HEK293 (cell line): ENCODE results near the gene ZNF276.
A peak's percentile ranks its signal among the peaks of the same experiment; 100 is the strongest.

Experiments
- OSR2 ChIP-seq: fragments of 450-650 bp; formaldehyde crosslinking; IDR thresholded peaks from 2 replicates; pipeline ENCODE4 v1.5.1; 2016; ENCODE audit warnings: missing biosample characterization, missing genetic modification characterization
- ZBTB20 ChIP-seq: fragments of 450-650 bp; formaldehyde crosslinking; IDR thresholded peaks from 2 replicates; pipeline ENCODE4 v1.5.1; 2016; ENCODE audit warnings: missing biosample characterization, missing genetic modification characterization
- ZBTB21 ChIP-seq: fragments of 450-650 bp; formaldehyde crosslinking; IDR thresholded peaks from 2 replicates; pipeline ENCODE4 v1.5.1; 2017; ENCODE audit warnings: missing biosample characterization, missing genetic modification characterization
- ZBTB48 ChIP-seq: fragments of 450-650 bp; formaldehyde crosslinking; IDR thresholded peaks from 2 replicates; pipeline ENCODE4 v1.5.1; 2016; ENCODE audit warnings: missing biosample characterization, missing genetic modification characterization
- ZNF132 ChIP-seq: fragments of 450-650 bp; formaldehyde crosslinking; IDR thresholded peaks from 2 replicates; pipeline ENCODE4 v1.5.1; 2017; ENCODE audit warnings: missing biosample characterization, missing genetic modification characterization, borderline replicate concordance
- ZNF48 ChIP-seq: fragments of 450-650 bp; formaldehyde crosslinking; IDR thresholded peaks from 2 replicates; pipeline ENCODE4 v1.5.1; 2016; ENCODE audit warnings: missing biosample characterization, missing genetic modification characterization
- ZNF555 ChIP-seq: fragments of 450-650 bp; formaldehyde crosslinking; conservative IDR thresholded peaks from 2 replicates; pipeline ENCODE4 v1.5.1; 2017; ENCODE audit warnings: missing biosample characterization, mild to moderate bottlenecking, missing genetic modification characterization, inconsistent platforms
- ZNF623 ChIP-seq: fragments of 450-650 bp; formaldehyde crosslinking; IDR thresholded peaks from 2 replicates; pipeline ENCODE4 v1.5.1; 2016; ENCODE audit warnings: missing biosample characterization, missing genetic modification characterization
- ZNF677 ChIP-seq: fragments of 450-650 bp; IDR thresholded peaks from 2 replicates; pipeline ENCODE4 v1.5.0; 2018; ENCODE audit warnings: missing biosample characterization, mild to moderate bottlenecking, missing genetic modification characterization, moderate library complexity
- ZSCAN30 ChIP-seq: fragments of 450-650 bp; IDR thresholded peaks from 2 replicates; pipeline ENCODE4 v1.5.1; 2018; ENCODE audit warnings: missing biosample characterization, mild to moderate bottlenecking, missing genetic modification characterization, moderate library complexity
- TF ChIP-seq, protein P1 (sequence below): fragments of 450-650 bp; formaldehyde crosslinking; IDR thresholded peaks from 2 replicates; pipeline ENCODE4 v1.5.1; 2016; ENCODE audit warnings: missing biosample characterization, missing genetic modification characterization
- TF ChIP-seq, protein P2 (sequence below): fragments of 450-650 bp; formaldehyde crosslinking; IDR thresholded peaks from 2 replicates; pipeline ENCODE4 v1.5.1; 2016; ENCODE audit warnings: missing biosample characterization, missing genetic modification characterization, borderline replicate concordance
- TF ChIP-seq, protein P3 (sequence below): fragments of 450-650 bp; formaldehyde crosslinking; IDR thresholded peaks from 2 replicates; pipeline ENCODE4 v1.5.1; 2016; ENCODE audit warnings: missing biosample characterization, missing genetic modification characterization
- TF ChIP-seq, protein P4 (sequence below): fragments of 450-650 bp; formaldehyde crosslinking; IDR thresholded peaks from 2 replicates; pipeline ENCODE4 v1.5.1; 2016; ENCODE audit warnings: missing biosample characterization, missing genetic modification characterization
- TF ChIP-seq, protein P5 (sequence below): fragments of 450-650 bp; formaldehyde crosslinking; IDR thresholded peaks from 2 replicates; pipeline ENCODE4 v1.5.1; 2016; ENCODE audit warnings: missing biosample characterization, missing genetic modification characterization
- TF ChIP-seq, protein P6 (sequence below): fragments of 450-650 bp; formaldehyde crosslinking; IDR thresholded peaks from 2 replicates; pipeline ENCODE4 v1.5.1; 2016; ENCODE audit warnings: missing biosample characterization, missing genetic modification characterization
- TF ChIP-seq, protein P7 (sequence below): fragments of 450-650 bp; formaldehyde crosslinking; IDR thresholded peaks from 2 replicates; pipeline ENCODE4 v1.5.1; 2016; ENCODE audit warnings: missing biosample characterization, missing genetic modification characterization, borderline replicate concordance

Gene ZNF276

DNA sequence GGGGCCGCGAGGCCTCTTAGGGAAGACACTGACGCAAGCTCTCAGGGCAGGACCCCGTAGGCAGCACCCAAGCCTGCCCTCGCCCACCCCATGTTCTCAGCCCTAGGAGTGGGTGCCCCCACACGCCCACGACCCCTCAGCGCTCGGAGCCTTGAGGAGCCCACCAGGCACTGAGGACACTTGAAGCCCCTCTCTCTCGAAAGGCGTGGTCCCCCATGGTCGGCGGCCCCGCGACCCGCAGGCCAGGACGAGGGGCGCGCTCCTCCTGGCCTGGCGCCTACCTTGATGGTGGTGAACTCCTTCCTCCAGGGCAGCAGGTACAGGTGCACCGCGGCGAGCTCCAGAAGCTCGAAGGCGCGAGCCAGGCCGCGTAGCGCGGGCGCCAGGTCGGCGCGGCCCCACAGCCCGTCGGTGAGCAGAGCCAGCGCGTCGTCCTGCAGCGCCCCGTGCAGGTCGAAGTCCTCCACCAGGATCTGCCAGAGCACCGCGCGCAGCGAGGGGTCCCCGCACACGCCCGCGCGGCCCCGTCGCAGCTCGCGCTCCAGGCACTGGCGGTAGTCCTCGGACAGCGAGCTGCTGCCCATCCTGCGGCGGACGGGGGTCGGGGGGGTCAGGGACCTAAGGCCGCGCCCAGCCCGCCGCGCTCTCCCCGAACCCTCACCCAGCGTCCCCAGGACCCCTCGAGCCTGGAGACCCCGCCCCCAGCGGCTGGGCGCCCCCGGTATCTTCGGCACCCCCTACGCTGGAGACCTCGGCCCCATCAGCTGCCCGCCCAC, 20.5 kb upstream of the ZNF276 start (continued):
- TF ChIP-seq, protein P1, sequence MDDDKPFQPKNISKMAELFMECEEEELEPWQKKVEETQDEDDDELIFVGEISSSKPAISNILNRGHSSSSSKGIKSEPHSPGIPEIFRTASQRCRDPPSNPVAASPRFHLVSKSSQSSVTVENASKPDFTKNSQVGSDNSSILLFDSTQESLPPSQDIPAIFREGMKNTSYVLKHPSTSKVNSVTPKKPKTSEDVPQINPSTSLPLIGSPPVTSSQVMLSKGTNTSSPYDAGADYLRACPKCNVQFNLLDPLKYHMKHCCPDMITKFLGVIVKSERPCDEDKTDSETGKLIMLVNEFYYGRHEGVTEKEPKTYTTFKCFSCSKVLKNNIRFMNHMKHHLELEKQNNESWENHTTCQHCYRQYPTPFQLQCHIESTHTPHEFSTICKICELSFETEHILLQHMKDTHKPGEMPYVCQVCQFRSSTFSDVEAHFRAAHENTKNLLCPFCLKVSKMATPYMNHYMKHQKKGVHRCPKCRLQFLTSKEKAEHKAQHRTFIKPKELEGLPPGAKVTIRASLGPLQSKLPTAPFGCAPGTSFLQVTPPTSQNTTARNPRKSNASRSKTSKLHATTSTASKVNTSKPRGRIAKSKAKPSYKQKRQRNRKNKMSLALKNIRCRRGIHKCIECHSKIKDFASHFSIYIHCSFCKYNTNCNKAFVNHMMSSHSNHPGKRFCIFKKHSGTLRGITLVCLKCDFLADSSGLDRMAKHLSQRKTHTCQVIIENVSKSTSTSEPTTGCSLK (tag by site-specific recombination) = 0 out of 2 replicates have a peak, but pooled peaks have one; percentile 43
- TF ChIP-seq ZBTB48 (tag by site-specific recombination) = peak; percentile 16; the same call in 1 of the 2 replicates
- TF ChIP-seq, protein P2, sequence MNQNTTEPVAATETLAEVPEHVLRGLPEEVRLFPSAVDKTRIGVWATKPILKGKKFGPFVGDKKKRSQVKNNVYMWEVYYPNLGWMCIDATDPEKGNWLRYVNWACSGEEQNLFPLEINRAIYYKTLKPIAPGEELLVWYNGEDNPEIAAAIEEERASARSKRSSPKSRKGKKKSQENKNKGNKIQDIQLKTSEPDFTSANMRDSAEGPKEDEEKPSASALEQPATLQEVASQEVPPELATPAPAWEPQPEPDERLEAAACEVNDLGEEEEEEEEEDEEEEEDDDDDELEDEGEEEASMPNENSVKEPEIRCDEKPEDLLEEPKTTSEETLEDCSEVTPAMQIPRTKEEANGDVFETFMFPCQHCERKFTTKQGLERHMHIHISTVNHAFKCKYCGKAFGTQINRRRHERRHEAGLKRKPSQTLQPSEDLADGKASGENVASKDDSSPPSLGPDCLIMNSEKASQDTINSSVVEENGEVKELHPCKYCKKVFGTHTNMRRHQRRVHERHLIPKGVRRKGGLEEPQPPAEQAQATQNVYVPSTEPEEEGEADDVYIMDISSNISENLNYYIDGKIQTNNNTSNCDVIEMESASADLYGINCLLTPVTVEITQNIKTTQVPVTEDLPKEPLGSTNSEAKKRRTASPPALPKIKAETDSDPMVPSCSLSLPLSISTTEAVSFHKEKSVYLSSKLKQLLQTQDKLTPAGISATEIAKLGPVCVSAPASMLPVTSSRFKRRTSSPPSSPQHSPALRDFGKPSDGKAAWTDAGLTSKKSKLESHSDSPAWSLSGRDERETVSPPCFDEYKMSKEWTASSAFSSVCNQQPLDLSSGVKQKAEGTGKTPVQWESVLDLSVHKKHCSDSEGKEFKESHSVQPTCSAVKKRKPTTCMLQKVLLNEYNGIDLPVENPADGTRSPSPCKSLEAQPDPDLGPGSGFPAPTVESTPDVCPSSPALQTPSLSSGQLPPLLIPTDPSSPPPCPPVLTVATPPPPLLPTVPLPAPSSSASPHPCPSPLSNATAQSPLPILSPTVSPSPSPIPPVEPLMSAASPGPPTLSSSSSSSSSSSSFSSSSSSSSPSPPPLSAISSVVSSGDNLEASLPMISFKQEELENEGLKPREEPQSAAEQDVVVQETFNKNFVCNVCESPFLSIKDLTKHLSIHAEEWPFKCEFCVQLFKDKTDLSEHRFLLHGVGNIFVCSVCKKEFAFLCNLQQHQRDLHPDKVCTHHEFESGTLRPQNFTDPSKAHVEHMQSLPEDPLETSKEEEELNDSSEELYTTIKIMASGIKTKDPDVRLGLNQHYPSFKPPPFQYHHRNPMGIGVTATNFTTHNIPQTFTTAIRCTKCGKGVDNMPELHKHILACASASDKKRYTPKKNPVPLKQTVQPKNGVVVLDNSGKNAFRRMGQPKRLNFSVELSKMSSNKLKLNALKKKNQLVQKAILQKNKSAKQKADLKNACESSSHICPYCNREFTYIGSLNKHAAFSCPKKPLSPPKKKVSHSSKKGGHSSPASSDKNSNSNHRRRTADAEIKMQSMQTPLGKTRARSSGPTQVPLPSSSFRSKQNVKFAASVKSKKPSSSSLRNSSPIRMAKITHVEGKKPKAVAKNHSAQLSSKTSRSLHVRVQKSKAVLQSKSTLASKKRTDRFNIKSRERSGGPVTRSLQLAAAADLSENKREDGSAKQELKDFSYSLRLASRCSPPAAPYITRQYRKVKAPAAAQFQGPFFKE = no peak
- TF ChIP-seq ZNF48 (tag by site-specific recombination) = no peak
- no peak for TF ChIP-seq ZNF132 (tag by site-specific recombination)
- TF ChIP-seq, protein P3, sequence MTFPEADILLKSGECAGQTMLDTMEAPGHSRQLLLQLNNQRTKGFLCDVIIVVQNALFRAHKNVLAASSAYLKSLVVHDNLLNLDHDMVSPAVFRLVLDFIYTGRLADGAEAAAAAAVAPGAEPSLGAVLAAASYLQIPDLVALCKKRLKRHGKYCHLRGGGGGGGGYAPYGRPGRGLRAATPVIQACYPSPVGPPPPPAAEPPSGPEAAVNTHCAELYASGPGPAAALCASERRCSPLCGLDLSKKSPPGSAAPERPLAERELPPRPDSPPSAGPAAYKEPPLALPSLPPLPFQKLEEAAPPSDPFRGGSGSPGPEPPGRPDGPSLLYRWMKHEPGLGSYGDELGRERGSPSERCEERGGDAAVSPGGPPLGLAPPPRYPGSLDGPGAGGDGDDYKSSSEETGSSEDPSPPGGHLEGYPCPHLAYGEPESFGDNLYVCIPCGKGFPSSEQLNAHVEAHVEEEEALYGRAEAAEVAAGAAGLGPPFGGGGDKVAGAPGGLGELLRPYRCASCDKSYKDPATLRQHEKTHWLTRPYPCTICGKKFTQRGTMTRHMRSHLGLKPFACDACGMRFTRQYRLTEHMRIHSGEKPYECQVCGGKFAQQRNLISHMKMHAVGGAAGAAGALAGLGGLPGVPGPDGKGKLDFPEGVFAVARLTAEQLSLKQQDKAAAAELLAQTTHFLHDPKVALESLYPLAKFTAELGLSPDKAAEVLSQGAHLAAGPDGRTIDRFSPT (tag by site-specific recombination) = peak; percentile 47; the same call in 1 of the 2 replicates
- TF ChIP-seq ZNF623 (tag by site-specific recombination) = no peak
- TF ChIP-seq, protein P4, sequence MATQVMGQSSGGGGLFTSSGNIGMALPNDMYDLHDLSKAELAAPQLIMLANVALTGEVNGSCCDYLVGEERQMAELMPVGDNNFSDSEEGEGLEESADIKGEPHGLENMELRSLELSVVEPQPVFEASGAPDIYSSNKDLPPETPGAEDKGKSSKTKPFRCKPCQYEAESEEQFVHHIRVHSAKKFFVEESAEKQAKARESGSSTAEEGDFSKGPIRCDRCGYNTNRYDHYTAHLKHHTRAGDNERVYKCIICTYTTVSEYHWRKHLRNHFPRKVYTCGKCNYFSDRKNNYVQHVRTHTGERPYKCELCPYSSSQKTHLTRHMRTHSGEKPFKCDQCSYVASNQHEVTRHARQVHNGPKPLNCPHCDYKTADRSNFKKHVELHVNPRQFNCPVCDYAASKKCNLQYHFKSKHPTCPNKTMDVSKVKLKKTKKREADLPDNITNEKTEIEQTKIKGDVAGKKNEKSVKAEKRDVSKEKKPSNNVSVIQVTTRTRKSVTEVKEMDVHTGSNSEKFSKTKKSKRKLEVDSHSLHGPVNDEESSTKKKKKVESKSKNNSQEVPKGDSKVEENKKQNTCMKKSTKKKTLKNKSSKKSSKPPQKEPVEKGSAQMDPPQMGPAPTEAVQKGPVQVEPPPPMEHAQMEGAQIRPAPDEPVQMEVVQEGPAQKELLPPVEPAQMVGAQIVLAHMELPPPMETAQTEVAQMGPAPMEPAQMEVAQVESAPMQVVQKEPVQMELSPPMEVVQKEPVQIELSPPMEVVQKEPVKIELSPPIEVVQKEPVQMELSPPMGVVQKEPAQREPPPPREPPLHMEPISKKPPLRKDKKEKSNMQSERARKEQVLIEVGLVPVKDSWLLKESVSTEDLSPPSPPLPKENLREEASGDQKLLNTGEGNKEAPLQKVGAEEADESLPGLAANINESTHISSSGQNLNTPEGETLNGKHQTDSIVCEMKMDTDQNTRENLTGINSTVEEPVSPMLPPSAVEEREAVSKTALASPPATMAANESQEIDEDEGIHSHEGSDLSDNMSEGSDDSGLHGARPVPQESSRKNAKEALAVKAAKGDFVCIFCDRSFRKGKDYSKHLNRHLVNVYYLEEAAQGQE (tag by site-specific recombination) = no peak
- no peak for TF ChIP-seq ZBTB21 (tag by site-specific recombination)
- TF ChIP-seq, protein P5, sequence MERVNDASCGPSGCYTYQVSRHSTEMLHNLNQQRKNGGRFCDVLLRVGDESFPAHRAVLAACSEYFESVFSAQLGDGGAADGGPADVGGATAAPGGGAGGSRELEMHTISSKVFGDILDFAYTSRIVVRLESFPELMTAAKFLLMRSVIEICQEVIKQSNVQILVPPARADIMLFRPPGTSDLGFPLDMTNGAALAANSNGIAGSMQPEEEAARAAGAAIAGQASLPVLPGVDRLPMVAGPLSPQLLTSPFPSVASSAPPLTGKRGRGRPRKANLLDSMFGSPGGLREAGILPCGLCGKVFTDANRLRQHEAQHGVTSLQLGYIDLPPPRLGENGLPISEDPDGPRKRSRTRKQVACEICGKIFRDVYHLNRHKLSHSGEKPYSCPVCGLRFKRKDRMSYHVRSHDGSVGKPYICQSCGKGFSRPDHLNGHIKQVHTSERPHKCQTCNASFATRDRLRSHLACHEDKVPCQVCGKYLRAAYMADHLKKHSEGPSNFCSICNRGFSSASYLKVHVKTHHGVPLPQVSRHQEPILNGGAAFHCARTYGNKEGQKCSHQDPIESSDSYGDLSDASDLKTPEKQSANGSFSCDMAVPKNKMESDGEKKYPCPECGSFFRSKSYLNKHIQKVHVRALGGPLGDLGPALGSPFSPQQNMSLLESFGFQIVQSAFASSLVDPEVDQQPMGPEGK = peak; percentile 75
- TF ChIP-seq, protein P6, sequence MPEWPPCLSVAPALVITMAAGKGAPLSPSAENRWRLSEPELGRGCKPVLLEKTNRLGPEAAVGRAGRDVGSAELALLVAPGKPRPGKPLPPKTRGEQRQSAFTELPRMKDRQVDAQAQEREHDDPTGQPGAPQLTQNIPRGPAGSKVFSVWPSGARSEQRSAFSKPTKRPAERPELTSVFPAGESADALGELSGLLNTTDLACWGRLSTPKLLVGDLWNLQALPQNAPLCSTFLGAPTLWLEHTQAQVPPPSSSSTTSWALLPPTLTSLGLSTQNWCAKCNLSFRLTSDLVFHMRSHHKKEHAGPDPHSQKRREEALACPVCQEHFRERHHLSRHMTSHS (tag by site-specific recombination) = no peak
- no peak for TF ChIP-seq ZNF555 (tag by site-specific recombination)
- TF ChIP-seq OSR2 (tag by site-specific recombination) = no peak
- TF ChIP-seq, protein P7, sequence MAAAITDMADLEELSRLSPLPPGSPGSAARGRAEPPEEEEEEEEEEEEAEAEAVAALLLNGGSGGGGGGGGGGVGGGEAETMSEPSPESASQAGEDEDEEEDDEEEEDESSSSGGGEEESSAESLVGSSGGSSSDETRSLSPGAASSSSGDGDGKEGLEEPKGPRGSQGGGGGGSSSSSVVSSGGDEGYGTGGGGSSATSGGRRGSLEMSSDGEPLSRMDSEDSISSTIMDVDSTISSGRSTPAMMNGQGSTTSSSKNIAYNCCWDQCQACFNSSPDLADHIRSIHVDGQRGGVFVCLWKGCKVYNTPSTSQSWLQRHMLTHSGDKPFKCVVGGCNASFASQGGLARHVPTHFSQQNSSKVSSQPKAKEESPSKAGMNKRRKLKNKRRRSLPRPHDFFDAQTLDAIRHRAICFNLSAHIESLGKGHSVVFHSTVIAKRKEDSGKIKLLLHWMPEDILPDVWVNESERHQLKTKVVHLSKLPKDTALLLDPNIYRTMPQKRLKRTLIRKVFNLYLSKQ (tag by site-specific recombination) = no peak
- peak; percentile 45; the same call in 1 of the 2 replicates for TF ChIP-seq ZBTB20 (tag by site-specific recombination)
- TF ChIP-seq ZNF677 = no peak
- peak; percentile 21; the same call in 1 of the 2 replicates for TF ChIP-seq ZSCAN30 (tag by site-specific recombination)
